Measurements from ENCODE around the gene AKAP1. TPM values are rescaled to one million over a fixed set of nuclear protein-coding genes. Genes with fewer than 3 reads are reported as not detected.

AKAP1 gene
- total and polyA plus RNA-seq, 9 donors = 20.0 to 45.2 (median 30.4) TPM

DNA sequence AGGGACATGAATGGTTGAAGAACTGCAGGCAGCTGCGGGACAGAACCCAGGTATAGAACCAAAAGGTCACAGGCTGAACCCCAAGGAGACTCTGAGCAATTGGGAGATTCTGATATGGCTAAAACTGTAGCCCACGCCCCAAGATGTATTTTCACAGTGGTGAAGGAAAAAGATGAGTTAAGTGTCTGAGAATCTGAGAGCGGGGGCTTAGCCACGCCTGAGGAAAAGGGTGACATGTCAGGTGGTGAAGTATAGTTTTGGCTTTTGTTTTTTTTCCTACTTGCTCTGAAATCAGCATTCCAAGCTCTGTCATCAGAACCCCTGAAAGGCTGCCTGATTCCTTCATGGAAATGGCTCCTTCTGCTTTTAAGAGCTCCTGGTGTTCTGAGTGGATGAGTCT lies 73.3 kb downstream of the AKAP1 start:
- no peaks in the 10 kb centered on the region for H3K4me1 ChIP-seq (ENCODE audit: insufficient read depth)
- intact Hi-C loops (cut with DNase I) = no loop called here
- TF ChIP-seq, protein P1, sequence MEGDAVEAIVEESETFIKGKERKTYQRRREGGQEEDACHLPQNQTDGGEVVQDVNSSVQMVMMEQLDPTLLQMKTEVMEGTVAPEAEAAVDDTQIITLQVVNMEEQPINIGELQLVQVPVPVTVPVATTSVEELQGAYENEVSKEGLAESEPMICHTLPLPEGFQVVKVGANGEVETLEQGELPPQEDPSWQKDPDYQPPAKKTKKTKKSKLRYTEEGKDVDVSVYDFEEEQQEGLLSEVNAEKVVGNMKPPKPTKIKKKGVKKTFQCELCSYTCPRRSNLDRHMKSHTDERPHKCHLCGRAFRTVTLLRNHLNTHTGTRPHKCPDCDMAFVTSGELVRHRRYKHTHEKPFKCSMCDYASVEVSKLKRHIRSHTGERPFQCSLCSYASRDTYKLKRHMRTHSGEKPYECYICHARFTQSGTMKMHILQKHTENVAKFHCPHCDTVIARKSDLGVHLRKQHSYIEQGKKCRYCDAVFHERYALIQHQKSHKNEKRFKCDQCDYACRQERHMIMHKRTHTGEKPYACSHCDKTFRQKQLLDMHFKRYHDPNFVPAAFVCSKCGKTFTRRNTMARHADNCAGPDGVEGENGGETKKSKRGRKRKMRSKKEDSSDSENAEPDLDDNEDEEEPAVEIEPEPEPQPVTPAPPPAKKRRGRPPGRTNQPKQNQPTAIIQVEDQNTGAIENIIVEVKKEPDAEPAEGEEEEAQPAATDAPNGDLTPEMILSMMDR (IDR thresholded peaks at IDR 0.05) = no peak
- TF ChIP-seq POLR2A (IDR thresholded peaks at IDR 0.05) = no peak
- no peak for TF ChIP-seq EP300 (IDR thresholded peaks at IDR 0.05)
- H3K4me3 ChIP-seq = no peak overlapping the region
- 76 to 82% (median 79%) methylated on average over 4 of the region's 4 CpGs for WGBS, 3 donors
- no peaks in the 10 kb centered on the region for H3K27me3 ChIP-seq
- H3K36me3 ChIP-seq = no peaks in the 10 kb centered on the region
- no peaks in the 10 kb centered on the region for H3K9me3 ChIP-seq
- no peak overlapping the region for H3K27ac ChIP-seq
- no peak for DNase-seq

DNA sequence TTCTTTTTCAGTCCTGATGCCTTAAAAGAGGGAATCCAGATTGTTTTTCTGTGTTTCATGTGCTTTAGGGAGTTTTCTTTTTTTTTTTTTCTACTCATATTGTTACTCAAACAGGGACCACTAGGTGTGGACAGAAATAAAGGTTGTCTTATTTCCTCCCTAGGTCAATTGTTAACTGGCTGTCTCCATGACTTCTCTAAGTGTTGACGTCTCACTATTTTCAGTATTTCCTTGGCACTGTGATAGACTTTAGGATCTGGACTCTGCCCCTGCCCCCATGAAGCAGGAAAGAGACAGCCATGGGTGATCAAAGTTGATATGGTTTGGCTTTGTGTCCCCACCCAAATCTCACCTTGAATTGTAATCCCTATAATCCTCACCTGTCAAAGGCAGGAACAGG lies 73.7 kb downstream of the AKAP1 start:
- Histone ChIP-seq H3K4me3 (no peak overlapping the region), H3K36me3 (no peaks in the 10 kb centered on the region), H3K9me3 (no peaks in the 10 kb centered on the region), H3K27me3 (no peaks in the 10 kb centered on the region), H3K4me1 (ENCODE audit: insufficient read depth) (no peaks in the 10 kb centered on the region), H3K27ac (no peak overlapping the region)
- 68 to 83% (median 79%) methylated on average over 1 of the region's 1 CpG for WGBS, 3 donors
- TF ChIP-seq, protein P1 (IDR thresholded peaks at IDR 0.05) = no peak
- no peak for TF ChIP-seq POLR2A (IDR thresholded peaks at IDR 0.05)
- no peak for TF ChIP-seq EP300 (IDR thresholded peaks at IDR 0.05)
- no peak for DNase-seq
- intact Hi-C loops (cut with DNase I) = loop anchor here in 1 of 4 donors (1.0 kb wide), 1 partner anchor 28 kb away; no protein-coding TSS in a partner anchor

GRCh38 chr17:57160624-57161023 lies 75.6 kb downstream of the AKAP1 start:
- intact Hi-C loops (cut with DNase I) = no loop called here
- no peak for DNase-seq
- no peak overlapping the region for H3K27ac ChIP-seq
- H3K4me3 ChIP-seq = no peak overlapping the region
- no peaks in the 10 kb centered on the region for H3K27me3 ChIP-seq
- 91 to 95% (median 93%) methylated on average over 3 of the region's 3 CpGs for WGBS, 3 donors
- H3K36me3 ChIP-seq = no peaks in the 10 kb centered on the region
- H3K9me3 ChIP-seq = no peaks in the 10 kb centered on the region
- no peaks in the 10 kb centered on the region for H3K4me1 ChIP-seq (ENCODE audit: insufficient read depth)
- TF ChIP-seq EP300 (IDR thresholded peaks at IDR 0.05) (no peak), POLR2A (IDR thresholded peaks at IDR 0.05) (no peak)
- TF ChIP-seq, protein P1 (IDR thresholded peaks at IDR 0.05) = no peak

DNA sequence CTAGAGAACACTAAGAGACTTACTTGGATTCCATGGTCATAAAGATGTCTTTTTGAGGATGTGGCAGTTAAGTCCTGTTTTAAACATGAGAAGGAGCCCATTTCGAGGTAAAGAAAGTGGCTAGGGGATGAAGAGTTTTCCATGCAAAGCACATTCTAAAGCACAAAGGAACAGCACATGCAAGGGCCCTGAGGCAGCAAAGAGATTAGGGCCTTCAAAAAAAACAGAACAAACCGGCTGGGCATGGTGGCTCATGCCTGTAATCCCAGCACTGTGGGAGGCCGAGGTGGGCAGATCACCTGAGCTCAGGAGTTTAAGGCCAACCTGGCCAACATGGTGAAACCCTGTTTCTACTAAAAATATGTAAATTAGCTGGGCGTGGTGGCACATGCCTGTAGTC lies 79.8 kb downstream of the AKAP1 start:
- DNase-seq = no peak
- WGBS, 3 donors = 91 to 97% (median 93%) methylated on average over 4 of the region's 4 CpGs

More for the DNA sequence above, 79.8 kb downstream of the AKAP1 start:
- Histone ChIP-seq H3K4me1 (ENCODE audit: insufficient read depth) (no peaks in the 10 kb centered on the region), H3K4me3 (no peak overlapping the region), H3K27ac (no peak overlapping the region), H3K36me3 (no peaks in the 10 kb centered on the region), H3K9me3 (no peaks in the 10 kb centered on the region), H3K27me3 (no peaks in the 10 kb centered on the region)
- TF ChIP-seq, protein P1 (IDR thresholded peaks at IDR 0.05) = no peak
- TF ChIP-seq EP300 (IDR thresholded peaks at IDR 0.05) = no peak
- no peak for TF ChIP-seq POLR2A (IDR thresholded peaks at IDR 0.05)
- intact Hi-C loops (cut with DNase I) = no loop called here

Data from ovary (tissue), 9 donors.